ENCODE measurements around the gene TMEM176A.
"Not testable (repeated sequence)": the region's sequence is repeated elsewhere in the genome, so short reads cannot be mapped to it uniquely, and the experiment has no call there.

TMEM176A gene

GRCh38 chr7:150800581-150801241, at the start of gene TMEM176A:
Gene TMEM176A, plus strand, starts transcription at chr7:150800769. Its CDS starts 782 bp downstream, at chr7:150801551.
- DNase-seq (ENCODE audit: low read depth in 2 of 2): no peak

GRCh38 chr7:150751702-150752101, 48.9 kb upstream of the TMEM176A start:
- no peak for DNase-seq (ENCODE audit: low read depth in 2 of 2)

- no peak for DNase-seq (ENCODE audit: low read depth in 2 of 2)
Observed at GRCh38 chr7:150753239-150753638, 47.3 kb upstream of the TMEM176A start.

GRCh38 chr7:150753826-150754603, 46.6 kb upstream of the TMEM176A start:
- DNase-seq (ENCODE audit: low read depth in 2 of 2): no peak

- DNase-seq (ENCODE audit: low read depth in 2 of 2): no peak
Observed at GRCh38 chr7:150754951-150755350, 45.6 kb upstream of the TMEM176A start.

- peak in 1 of 2 donors; percentile 49 for DNase-seq (ENCODE audit: low read depth in 2 of 2)
Observed at GRCh38 chr7:150755473-150756099, 45.0 kb upstream of the TMEM176A start.

- DNase-seq (ENCODE audit: low read depth in 2 of 2): no peak
Observed at GRCh38 chr7:150756166-150756565, 44.4 kb upstream of the TMEM176A start.

- DNase-seq (ENCODE audit: low read depth in 2 of 2): no peak
Observed at GRCh38 chr7:150756858-150757257, 43.7 kb upstream of the TMEM176A start.

GRCh38 chr7:150759479-150759878, 41.1 kb upstream of the TMEM176A start:
- no peak for DNase-seq (ENCODE audit: low read depth in 2 of 2)

GRCh38 chr7:150766334-150766709, 34.2 kb upstream of the TMEM176A start:
- no peak for DNase-seq (ENCODE audit: low read depth in 2 of 2)

GRCh38 chr7:150769768-150770167, 30.8 kb upstream of the TMEM176A start:
- DNase-seq (ENCODE audit: low read depth in 2 of 2): no peak

GRCh38 chr7:150774131-150774530, 26.4 kb upstream of the TMEM176A start:
- DNase-seq (ENCODE audit: low read depth in 2 of 2): not testable (repeated sequence)

GRCh38 chr7:150778014-150778737, 22.4 kb upstream of the TMEM176A start:
- no peak for DNase-seq (ENCODE audit: low read depth in 2 of 2)

GRCh38 chr7:150778738-150779301, 21.7 kb upstream of the TMEM176A start:
- DNase-seq (ENCODE audit: low read depth in 2 of 2): peak; percentile 50 to 52

- DNase-seq (ENCODE audit: low read depth in 2 of 2): no peak
Observed at GRCh38 chr7:150780292-150780691, 20.3 kb upstream of the TMEM176A start.

- DNase-seq (ENCODE audit: low read depth in 2 of 2): no peak
Observed at GRCh38 chr7:150781103-150781502, 19.5 kb upstream of the TMEM176A start.

GRCh38 chr7:150781961-150782360, 18.6 kb upstream of the TMEM176A start:
- DNase-seq (ENCODE audit: low read depth in 2 of 2): no peak

GRCh38 chr7:150784120-150784736, 16.3 kb upstream of the TMEM176A start:
- no peak for DNase-seq (ENCODE audit: low read depth in 2 of 2)

GRCh38 chr7:150784954-150785353, 15.6 kb upstream of the TMEM176A start:
- DNase-seq (ENCODE audit: low read depth in 2 of 2): no peak

GRCh38 chr7:150787321-150788281, 13.0 kb upstream of the TMEM176A start:
- no peak for DNase-seq (ENCODE audit: low read depth in 2 of 2)

All from stimulated activated CD8-positive, alpha-beta memory T cell treated with anti-CD3 and anti-CD28 coated beads, Interleukin-2, amount 100 ng/mL, for 1 hour (primary cell).